ENCODE data around the gene AFAP1.

GRCh38 chr4:7714738-7715137, 224.9 kb downstream of the AFAP1 start:
- TF ChIP-seq POLR2A (IDR thresholded peaks at IDR 0.05; ENCODE audit: low read depth, low read length), result no peak
- TF ChIP-seq POLR2AphosphoS5 (IDR thresholded peaks at IDR 0.05; ENCODE audit: low read depth, low read length), result no peak
